Stimulated activated CD8-positive, alpha-beta memory T cell treated with anti-CD3 and anti-CD28 coated beads, Interleukin-7, amount 100 ng/mL, for 48 hours (primary cell): ENCODE results near the gene U2SURP.

Source experiments
- DNase-seq, 2 donors: peaks; one replicate each; pipeline ENCODE4 v3.0.0-alpha.2; 2020; ENCODE audit warnings: low read depth in 1 of 2; ENCODE audit errors: extremely low read depth in 1 of 2

Gene U2SURP

GRCh38 chr3:143099210-143099609 is 97.8 kb downstream of the U2SURP start:
- no peak for DNase-seq

GRCh38 chr3:143099690-143100089 is 98.3 kb downstream of the U2SURP start:
- DNase-seq, result no peak

DNA sequence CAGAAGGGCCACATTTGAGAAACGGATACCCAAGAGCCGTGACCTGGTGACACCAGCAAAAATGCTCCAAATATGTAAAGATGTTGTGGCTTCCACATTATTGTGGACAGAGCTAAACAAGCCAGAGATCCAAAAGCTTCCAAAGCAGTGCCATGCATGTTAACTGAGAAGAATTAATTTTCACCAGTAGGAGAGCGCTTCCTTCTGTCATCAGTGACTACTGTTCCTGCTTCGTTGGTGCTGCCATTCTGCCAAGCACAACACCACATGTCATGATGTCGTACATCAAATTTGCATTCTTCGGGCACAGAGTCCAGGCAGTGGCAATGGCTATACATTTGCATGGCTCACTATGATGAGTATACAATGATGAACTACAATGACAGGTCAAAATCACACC is 99.1 kb downstream of the U2SURP start:
- DNase-seq, result no peak

DNA sequence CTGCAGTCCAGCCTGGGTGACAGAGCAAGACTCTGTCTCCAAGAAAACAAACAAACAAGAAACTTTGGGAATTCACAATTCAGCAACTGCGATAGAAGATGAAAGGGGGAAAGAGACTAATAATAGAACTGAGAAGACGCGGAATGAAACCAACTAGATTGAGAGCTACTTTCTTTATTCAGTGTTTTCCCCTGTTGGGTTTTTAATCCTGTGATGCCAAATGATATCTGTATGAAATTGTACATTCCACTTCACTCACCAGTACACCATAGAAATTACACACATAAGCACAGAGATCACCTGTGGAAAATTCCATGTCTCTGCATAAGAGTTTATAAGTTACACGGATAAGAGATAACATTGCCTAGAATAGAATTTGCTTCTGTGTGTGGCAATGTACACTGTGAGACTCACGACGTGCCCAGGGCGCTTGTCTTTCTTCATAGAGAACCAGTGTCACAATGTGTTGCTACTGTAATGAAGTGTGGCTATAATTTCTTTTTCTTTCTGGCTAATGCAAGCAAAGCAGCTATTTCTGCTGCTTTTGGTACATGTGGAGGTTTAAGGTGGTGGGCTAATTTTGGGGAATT is 100.5 kb downstream of the U2SURP start:
- DNase-seq, result no peak

DNA sequence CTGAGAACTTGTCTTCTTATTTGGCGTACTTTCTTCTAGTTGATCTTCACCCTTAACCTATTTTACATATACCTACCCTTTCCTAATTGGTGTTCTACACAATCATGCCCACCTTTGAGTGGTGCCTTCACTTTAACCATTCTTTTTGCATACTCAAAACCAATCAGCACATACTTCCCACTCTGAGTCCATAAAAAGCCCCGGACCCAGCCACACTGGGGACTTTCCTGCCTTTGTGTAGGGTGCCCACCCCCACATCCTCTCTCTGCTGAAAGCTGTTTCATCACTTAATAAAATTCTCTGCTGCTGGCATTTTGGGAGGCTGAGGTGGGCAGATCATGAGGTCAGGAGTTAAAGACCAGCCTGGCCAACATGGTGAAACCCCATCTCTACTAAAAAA is 102.3 kb downstream of the U2SURP start:
- DNase-seq, result no peak

DNA sequence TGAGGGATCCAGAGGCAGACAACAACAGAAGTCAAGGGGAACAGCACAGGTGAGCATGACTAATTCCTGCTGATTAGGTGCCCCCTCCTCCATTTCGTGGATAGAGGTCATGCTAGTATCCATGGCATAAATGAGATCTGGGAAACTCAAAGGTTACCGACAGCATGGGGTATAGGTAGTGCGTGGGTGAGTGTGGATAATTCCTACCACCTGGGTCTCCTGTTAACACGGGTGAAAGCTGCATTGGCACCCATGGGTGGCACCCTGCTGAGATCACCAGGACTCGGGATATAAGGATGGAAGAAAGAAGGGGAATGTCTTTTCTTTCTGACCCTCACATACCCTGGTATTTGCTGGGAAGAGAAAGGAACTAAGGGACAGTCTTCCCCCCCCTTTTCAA is 103.8 kb downstream of the U2SURP start:
- no peak for DNase-seq

DNA sequence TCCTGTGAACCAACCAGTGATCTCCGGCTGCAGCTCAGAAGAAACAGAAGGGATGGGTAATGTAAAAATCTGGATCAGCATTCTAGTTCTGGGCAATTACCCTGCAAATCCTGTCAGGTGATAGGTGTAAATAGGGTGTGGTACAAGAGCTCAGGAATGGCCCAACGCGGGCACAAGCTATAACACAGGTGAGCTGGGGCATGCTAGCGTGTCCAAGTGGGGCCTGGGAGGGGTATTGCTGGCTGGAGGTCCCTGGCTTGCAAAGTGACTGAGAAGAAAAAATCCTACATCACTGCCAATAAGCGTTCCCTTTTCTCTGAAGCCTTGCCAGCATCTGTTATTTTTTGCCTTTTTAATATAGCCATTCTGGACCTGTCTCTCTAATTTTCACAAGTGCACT is 108.5 kb downstream of the U2SURP start:
- DNase-seq, result no peak
